SIG-M5 (cell line): ENCODE data around the gene NDNF.
A peak's percentile ranks its signal among the peaks of the same experiment; 100 is the strongest.

Experiments used
- DNase-seq: peaks from one replicate; lab custom pipeline; 2025; lab: John Stamatoyannopoulos, UW

The NDNF gene

DNA sequence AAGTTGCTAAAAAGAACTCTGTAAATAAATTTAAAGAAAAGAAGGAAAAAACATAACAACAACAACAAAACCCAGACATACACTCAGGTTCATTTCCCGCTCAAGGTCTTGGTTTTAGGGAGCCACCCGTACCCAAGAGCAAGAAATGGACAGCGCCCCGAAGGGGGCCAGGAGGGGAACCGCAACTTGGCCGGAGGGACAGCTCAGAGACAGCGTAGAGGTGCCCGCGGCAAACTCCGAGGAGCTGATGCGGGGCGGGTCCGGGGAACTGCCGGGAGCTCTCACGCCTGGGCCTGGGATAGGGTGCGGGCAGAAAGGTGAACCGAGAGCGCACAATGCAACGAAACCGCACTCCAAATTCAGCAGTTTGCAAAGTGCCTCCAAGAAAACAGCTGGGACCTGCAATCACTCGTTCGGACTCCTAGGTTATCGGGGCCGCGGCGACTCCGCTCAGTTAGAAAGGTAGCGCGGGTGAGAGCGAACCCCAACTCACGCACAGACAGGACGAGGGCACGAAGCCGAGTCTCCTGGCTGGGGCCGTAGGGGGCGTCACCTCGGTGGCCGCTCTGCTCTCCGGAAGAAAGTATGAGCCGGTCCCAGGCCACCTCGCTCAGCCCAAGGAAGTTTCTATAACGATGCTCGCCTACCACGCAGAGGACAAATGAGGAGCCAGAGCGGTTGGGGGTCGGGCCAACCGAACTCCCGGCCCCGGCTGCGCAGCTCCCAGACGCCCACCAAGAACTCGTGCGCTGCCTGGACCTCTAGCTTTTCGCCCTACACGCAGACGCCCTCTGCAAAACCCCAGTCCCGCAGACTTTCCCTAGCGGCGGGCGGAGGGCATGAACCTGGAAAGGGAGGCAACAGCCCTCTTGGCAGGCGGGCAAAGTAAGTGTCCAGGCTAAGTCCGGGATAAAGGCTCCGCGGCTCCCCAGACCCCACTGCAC lies 1.4 kb downstream of the NDNF start:
- DNase-seq, result no peak

DNA sequence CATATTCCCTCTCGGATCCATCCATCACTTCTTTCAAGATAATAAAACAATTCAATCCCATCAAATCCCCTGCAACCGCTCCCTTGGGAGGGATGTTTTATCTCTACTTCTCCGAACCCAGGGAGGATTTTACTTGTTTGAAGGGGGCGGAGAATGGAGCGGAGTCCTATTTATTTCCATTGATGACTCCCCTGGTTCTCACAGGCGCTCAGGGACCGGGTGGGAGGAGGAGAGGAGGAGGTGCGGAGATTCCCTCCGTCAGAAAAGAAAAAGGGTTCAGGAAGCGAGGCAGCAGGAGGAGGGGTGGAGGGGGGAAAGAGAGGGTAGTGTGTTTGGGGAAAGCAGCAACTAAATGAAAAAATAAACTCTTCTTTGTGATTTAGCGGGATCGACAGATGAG lies 2.1 kb downstream of the NDNF start:
- DNase-seq, result no peak

DNA sequence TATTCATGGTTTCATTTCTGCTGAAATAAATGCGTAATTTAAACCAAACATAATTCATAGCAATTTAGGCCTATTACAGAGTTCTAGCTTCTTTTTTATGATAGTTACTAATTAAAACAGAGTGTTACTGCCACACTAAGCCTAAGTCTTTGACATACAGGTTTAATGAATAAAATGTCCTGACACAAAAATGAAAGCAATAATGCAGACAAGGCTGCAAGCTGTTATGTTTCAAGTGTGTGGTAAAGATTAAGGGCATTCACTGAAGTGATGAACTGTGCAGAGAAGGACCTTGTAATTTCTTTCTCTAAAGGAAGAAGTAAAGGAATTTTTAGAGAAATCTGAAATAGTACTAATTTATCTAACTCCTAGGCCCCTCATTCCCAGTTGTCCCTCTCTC lies 2.9 kb downstream of the NDNF start:
- DNase-seq, result no peak

DNA sequence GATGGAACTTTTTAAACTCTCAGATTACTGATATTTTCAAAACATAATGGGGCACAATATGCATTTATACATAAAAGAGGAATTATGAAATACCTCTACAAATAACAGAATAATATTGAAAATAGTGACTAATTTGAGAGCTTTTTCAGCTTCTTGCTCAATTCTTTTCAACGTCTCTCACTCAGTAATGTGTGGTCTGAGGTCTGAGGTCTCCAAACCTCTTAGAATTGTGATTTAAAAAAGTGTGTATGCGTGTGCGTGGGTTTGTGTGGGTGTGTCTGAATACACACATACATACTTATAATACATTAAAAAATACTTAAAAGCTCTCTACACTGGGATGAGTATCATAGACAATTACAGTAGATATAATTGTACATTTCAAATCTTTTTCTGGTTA lies 7.9 kb downstream of the NDNF start:
- DNase-seq, result no peak

DNA sequence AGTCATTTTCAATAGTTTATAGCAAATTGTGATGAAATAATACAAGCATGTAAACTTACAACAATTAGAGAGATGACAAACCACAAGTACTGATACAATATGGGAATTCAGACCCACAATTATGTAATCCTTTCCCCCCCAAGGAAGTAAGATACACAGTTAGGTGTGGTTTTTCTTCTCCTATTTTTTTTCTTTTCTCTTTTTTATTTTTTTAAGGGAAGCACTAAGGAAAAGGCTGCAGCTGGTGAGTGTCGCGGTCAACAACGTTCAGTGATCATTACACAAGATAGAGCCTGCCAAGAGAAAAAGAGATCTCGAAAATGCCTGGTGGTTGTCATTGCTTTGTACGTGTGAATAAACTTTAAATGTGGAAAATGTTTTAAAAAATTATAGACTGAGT lies 9.8 kb downstream of the NDNF start:
- DNase-seq, result peak; percentile 74

DNA sequence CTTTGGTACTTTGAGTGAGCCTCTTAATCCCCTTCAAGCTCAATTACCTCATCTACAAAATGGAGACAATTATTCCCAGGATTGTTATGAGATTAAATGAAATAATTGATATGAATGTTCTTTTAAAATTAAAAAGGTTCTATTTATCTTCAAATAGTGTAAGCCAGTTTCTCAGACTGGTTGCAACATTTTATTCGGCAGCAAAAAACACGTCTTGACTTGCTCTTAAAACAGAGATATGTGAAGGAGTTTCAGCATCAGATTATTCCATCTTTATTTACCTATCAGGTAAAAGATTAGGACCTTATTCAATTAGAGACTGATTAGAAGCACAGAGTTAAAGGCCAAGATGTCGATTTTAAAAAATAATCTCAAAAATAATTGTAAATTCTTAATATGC lies 10.5 kb downstream of the NDNF start:
- no peak for DNase-seq

DNA sequence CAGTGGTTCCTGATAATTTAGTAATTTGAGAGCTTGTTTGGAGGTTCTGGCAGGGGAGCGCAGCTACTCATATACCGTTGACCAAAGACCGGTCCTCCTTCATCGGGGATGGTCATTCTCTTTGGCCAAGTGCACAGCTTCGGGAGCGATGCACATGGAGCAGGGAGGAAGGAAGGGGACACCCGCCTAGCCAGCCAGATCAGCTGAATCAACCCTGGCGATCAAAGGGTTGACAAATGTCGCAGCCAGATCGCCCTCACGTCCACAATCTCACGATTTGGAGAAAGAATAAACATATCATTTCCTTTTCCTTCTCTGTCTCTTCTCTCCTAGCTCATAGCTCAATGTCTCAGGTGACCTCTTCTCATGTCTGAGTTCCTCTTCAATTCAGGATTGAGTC lies 11.1 kb downstream of the NDNF start:
- DNase-seq, result no peak

DNA sequence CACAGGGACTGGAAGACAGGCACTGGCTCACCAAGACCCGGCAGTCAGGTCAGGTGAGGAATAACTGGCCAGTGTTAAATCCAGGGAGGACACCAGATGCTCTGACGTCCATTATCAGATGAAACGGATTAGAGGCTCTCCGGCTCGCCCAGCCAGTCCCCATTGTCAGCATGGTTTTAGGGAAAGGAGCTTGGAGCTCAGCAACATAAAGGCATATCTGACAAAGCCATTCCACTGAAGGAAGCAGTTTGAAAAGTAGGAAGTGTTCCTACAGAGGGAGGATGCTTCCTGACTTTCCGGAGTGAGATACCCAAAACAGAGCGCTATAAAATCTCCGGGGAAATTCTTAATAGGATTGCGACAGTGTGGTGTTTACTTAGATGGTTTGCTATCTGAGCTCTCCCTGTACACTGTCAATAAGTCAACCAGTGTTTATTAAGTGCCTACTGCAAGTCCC lies 14.8 kb downstream of the NDNF start:
- no peak for DNase-seq

DNA sequence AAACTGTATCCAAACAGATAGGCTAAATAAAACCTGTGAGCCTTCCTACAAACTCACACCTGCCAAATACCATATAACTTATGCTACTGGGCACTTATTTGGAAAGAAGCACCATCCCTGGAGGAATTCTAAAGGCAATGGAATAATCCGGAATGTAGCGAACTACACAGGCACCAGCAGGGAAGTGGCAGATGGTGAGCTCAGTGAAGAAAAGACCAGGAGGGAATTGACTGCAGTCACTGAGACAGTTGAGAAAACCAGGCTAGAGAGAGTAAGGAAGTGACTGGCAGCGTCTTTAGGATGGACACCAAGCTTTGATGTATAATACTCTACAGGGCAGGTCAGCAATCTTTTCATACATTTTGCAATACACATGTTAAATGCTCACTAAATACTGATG lies 16.3 kb downstream of the NDNF start:
- DNase-seq, result no peak

DNA sequence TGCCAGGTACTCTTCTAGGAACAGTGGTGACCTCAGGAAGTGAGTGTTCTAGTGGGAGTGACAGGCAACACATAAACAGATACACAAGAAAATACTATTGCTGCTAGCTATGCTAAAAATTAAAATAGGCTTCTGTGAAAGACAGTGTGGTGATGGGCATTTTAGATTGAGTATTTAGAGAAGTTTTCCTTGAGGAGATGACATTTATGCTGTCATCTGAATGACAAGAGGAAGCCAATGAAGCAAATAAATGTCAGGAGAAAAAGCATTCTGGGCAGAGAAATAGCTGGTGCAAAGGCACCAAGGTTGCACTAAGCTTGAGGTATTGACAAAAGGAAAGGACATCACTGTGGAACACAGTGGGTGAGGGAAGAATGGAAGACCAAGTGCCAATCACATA lies 18.0 kb downstream of the NDNF start:
- DNase-seq, result no peak

DNA sequence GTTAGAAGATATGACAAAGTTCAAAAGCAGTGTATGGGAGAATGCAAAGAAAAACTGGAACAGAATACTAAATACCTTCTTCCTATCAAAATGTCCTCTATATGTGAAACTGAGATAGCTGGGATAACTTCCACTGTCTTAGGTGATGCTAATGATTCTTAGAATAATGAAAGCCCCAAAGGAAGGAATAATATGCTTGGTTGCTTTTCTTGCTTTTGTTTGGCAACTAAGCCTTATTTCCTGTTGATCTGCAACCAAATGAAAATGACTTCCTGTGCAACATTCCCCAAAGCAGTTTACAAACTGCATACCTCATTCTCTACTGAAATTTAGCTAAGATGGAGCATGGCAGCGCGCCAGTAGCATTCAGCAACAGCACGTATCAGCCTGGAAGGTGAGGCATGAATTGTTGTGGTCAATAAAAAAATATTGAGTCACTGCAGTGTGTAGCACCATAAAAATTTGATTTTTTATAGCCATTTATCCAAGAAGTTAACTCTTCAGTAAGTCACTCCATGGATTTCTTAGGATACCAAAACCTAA lies 18.7 kb downstream of the NDNF start:
- no peak for DNase-seq

DNA sequence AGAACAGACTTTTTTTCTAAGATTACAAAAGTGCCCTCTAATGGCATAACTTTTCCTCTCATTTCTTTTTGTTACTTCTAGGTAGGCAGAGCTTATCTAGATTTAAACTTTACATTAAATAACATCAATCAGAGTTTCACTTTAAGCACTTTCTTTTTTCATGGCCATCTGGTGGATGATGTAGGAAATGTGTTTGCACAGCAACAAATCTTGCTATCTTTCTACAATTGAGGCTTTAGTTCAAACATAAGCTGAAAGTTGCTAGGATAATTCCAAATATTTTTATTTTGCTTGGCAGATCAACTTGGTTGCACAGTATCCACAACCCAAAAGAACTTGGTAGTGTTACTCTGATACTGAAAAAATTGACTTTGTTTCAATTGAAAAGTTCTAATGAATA lies 22.0 kb downstream of the NDNF start:
- no peak for DNase-seq

DNA sequence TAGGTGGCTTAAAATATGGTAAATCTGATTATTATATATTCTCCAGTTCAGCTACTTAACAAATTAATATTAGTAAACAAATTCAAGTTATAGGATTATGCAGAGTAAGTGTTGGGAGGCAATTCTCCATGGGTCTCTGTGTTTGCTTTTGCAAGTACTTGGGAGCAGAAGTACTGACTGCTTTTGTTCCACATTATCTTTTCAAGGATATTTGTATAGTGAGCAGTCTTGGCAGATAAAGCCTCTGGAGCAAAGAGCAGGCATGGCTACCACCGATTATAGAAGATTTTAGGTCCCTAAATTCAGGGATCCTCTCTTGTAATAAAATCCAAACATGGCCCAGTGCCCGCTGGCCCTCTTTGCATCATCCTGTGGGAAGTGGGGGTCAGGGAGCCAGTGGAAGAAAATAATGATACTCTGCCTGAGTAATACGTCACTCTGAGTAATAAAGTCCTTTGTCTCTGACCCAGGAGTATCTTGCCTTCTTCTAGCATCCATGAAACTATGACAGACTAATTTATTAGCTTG lies 23.2 kb downstream of the NDNF start:
- no peak for DNase-seq

DNA sequence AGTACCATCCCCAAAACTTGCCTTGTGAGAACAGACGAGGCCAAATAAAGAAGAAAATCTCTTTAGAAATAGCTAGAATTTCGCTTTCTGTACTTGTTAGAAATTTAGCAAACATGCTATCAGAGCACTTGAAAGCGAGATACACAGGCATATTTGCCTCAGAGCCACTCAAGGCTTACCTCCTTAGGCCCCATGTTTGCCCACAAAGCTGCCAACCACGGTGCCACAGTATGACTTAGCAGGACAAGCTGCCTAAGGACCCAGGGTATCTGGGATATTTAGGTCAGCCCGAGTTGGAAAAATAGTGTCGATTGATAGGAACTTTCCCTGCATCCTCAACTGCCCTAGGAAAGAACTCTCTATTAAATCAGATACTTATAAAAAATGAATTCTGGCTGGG lies 24.2 kb downstream of the NDNF start:
- no peak for DNase-seq

DNA sequence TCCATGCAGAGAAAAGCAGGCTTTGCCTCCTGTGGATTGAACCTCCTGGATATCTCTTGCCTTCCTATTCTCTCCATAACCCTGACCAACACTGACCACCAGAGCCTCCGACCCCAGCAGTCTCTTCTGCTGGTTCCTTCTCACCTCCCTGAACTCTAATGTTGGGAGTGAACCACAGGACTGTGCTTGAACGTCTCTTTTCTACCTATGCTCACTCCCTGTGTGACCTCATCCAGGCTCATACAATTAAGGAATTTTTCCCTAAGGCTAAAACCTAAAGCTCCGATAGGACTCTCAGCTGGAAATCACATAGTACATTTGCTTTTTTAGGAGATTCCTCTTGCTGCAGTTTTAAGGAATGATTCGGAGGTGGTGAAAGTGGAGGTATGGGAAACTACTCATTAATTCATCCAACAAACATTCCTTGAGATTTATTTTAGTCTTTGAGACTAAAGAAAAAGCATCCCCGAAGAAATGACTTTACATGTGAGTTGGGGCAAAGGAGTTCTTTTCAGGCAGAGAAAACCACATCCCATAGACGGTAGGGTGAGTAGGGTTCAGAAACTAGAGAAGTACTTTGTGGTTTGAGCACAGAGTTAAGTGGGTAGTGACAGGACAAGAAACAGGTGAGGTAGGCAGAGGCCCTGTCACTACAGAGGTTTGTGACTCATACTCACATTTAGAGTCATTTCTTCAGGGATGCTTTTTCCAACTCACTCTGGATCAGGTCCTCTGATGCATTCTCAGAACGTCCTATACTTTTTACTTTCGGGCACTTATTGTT lies 30.8 kb downstream of the NDNF start:
- DNase-seq, result no peak

DNA sequence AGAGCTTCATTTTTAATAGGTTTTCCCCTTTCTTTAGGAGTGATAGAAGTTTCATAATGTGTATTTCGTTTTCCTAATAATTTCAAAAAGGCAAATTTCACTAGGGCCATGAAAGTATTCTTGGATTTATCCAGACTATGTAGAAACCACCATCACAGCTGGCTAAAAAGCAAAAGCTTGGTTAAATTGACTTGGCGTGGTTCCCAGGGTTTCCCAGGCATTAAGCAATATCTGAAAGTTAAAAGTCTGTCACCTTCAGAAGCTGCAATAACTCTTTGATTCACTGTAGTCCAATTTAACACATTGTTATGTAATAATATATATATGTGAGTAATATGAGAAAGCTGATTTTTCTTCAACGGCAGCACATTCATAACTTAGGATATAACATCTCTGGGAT lies 38.3 kb downstream of the NDNF start:
- DNase-seq, result no peak

DNA sequence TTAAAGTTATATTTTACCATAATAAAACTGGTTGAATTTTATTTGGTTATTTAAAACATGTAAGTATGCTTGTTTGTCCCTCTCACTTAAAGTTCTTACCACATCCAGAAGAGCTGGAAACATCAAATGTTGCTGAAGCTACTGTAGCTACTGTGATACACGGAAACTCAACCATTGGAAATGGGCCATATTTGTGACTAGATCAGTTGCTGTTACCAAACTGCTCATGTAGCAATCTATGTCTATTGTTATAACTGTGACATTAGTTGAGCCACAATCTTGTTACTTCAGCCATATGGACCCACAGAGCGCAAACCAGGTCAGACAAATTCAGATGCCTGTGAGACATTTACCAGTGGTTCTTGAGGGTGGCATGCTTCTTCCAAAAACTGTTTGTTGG lies 41.6 kb downstream of the NDNF start:
- no peak for DNase-seq

DNA sequence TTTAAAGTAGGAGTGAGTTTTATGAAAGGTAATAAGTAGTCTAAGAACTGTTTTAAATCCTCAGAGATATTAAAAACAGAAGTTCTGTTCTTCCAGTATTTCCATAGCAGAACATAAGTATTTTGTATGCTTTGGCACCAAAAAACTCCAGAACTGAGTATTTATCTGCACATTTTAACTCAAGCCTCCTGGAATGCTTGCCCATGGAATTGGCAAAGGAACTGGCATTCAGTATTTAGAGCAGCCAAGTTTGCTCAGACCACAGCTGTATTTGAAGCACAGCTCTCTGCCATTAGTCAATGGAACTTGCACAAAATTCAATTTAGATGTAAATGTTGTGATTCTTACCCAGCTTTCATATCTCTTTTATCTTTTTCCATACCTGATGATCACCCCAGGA lies 42.2 kb downstream of the NDNF start:
- DNase-seq, result no peak

DNA sequence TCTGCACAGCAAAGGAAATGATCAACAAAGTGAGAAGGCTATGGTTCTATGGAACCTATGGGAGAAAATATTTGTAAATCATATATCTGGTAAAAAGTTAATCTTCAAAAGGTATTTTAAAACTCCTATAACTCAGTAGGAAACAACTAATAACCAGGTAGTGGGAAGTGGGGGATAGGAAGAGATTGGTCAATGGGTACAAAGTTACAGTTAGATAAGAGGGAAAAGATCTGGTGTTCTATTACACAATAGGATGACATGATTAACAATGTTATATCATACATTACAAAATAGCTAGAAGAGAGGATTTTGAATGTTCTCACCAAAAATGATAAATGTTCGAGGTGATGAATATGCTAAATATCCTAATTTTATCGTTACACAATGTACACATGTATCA lies 46.3 kb downstream of the NDNF start:
- DNase-seq, result no peak

DNA sequence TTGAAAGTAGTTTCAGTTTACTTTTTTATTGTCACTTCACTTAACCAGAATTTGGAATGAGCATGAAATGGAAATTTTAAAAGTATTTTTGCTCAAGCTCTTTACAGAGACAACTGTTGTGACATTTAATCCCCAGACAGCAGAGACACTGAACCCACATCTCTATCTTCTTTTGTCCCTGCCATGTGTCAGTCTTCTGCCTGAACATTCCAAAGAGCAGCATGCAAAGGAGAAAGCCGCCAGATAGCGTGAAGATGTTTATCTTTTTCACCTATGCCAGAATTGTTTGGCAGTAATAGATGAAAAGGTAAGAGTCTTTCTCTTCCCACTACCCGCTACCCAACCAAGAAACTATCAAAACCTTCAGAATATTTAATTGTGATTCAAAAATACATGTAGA lies 46.8 kb downstream of the NDNF start:
- DNase-seq, result no peak

DNA sequence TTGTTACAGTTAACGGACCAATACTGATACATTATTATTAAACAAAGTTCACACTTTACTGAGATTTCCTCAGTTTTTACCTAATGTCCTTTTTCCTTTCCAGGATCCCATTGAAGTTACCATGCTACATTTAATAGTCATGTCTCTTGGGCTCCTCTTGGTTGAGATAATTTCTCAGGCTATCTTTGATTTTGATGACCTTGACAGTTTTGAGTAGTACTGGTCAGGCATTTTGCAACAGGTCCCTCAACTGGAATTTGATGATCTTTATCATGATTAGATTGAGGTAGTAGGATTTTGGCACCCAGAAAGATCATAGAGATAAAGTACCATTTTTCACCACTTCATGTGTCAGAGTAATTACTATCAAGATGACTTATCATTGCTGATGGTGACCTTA lies 53.8 kb downstream of the NDNF start:
- DNase-seq, result no peak

DNA sequence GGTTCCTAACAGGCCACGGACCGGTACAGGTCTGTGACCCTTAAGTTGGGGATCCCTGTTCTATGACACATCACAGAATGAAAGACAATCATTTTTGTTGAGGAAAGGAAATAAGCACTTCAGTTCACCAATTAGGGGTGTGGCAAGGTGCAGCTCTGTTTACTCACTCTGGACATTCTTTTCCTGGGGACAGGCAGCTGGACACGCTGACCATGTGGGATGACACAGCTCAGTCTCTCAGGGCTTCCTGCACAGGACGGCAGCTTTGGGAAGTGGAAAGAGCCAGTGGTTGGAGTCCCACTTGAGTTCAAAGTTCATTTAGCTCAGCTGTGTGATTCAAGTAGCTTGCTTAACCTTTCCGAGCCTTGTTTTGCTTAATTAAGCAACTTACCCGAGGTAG lies 55.7 kb downstream of the NDNF start:
- DNase-seq, result no peak

DNA sequence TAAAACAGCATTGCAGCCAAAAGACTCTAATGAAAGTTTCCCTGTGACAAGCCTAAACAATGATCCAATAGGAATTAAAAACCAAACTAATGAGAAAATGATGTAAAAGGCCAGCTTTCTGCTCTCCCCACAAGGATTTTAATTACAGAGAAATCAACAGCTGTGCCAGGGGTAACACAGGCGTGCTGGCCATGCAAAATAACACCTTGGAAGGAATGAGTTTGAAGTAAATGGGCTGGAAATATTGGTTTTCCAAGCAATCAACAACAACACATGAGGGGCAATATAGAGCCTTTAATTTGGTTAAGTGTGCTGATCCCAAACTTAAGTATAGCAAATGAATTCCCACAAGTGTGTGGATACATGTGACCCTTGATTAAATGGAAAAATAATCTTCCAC lies 56.9 kb downstream of the NDNF start:
- DNase-seq, result no peak
